H54 (cell line): ENCODE measurements around the gene LATS2.
"Not testable (repeated sequence)": the region's sequence is repeated elsewhere in the genome, so short reads cannot be mapped to it uniquely, and the experiment has no call there.

Experiments
- DNase-seq: peaks from one replicate; pipeline ENCODE4 v3.0.0; 2011; ENCODE audit warnings: low spot score, mixed read lengths; ENCODE audit not compliant: insufficient read length
- FAIRE-seq: peaks from 3 replicates; lab custom pipeline; 2011; peaks lifted over from hg19 to GRCh38; lab: Jason Lieb, UNC
- POLR2A ChIP-seq: IDR thresholded peaks from 2 replicates; pipeline ENCODE4 v1.6.1; 2011; ENCODE audit warnings: low read depth, mild to moderate bottlenecking, low read length

The LATS2 gene

GRCh38 chr13:21066946-21067345 is 5.6 kb upstream of the LATS2 start:
- no peak for TF ChIP-seq POLR2A
- FAIRE-seq: no peak
- no peak for DNase-seq

GRCh38 chr13:21065686-21066085 is 4.3 kb upstream of the LATS2 start:
- no peak for FAIRE-seq
- no peak for TF ChIP-seq POLR2A

GRCh38 chr13:21063031-21063430 is 1.6 kb upstream of the LATS2 start:
- FAIRE-seq (no peak), DNase-seq (no peak)
- TF ChIP-seq POLR2A: no peak

More at GRCh38 chr13:21065686-21066085, 4.3 kb upstream of the LATS2 start:
- DNase-seq: no peak

GRCh38 chr13:21060338-21061028 is 903 bp downstream of the LATS2 start:
- FAIRE-seq: no peak
- TF ChIP-seq POLR2A: no peak
- no peak for DNase-seq

- FAIRE-seq (no peak), DNase-seq (no peak)
- no peak for TF ChIP-seq POLR2A
Measured at GRCh38 chr13:21059641-21060337, 1.6 kb downstream of the LATS2 start.

GRCh38 chr13:21058361-21058760 is 3.0 kb downstream of the LATS2 start:
- no peak for DNase-seq
- TF ChIP-seq POLR2A: no peak
- FAIRE-seq: no peak

- no peak for TF ChIP-seq POLR2A
- FAIRE-seq (no peak), DNase-seq (no peak)
Measured at GRCh38 chr13:21055511-21056045, 5.8 kb downstream of the LATS2 start.

GRCh38 chr13:21055016-21055415 is 6.4 kb downstream of the LATS2 start:
- DNase-seq (no peak), FAIRE-seq (no peak)
- no peak for TF ChIP-seq POLR2A

- DNase-seq (no peak), FAIRE-seq (no peak)
- TF ChIP-seq POLR2A: no peak
Measured at GRCh38 chr13:21054313-21054712, 7.1 kb downstream of the LATS2 start.

- DNase-seq (no peak), FAIRE-seq (no peak)
Measured at GRCh38 chr13:21053231-21053630, 8.2 kb downstream of the LATS2 start.

GRCh38 chr13:21051675-21052074 is 9.7 kb downstream of the LATS2 start:
- no peak for DNase-seq
- TF ChIP-seq POLR2A: no peak
- no peak for FAIRE-seq

More at GRCh38 chr13:21053231-21053630, 8.2 kb downstream of the LATS2 start:
- TF ChIP-seq POLR2A: no peak

GRCh38 chr13:21050288-21051197 is 10.8 kb downstream of the LATS2 start:
- TF ChIP-seq POLR2A: no peak
- FAIRE-seq: no peak
- no peak for DNase-seq

- DNase-seq, FAIRE-seq: not testable (repeated sequence)
Measured at GRCh38 chr13:21049731-21050130, 11.7 kb downstream of the LATS2 start.
